H9 (cell line): Measurements from ENCODE around the gene TCFL5. TPM values are rescaled to one million over a fixed set of nuclear protein-coding genes. Genes with fewer than 3 reads are reported as not detected.

Source experiments
- DNase-seq: peaks from one replicate; pipeline ENCODE4 v3.0.0-alpha.2; 2017
- H2AFZ ChIP-seq: one replicate; pipeline ENCODE4 v1.6.1; 2013; ENCODE audit warnings: mild to moderate bottlenecking, low read length, control low read depth, moderate library complexity
- H2AK5ac ChIP-seq: 2 replicates; pipeline ENCODE4 v1.6.1; 2013; ENCODE audit warnings: low read length, control low read depth, mixed read lengths; ENCODE audit not compliant: insufficient read length
- H2BK120ac ChIP-seq: one replicate; pipeline ENCODE4 v1.6.1; 2013; ENCODE audit warnings: low read depth, mild to moderate bottlenecking, low read length, control low read depth, inconsistent platforms; ENCODE audit not compliant: poor library complexity, severe bottlenecking
- H2BK12ac ChIP-seq: 2 replicates; pipeline ENCODE4 v1.6.1; 2013; ENCODE audit warnings: low read length, control low read depth, mixed read lengths, low read depth; ENCODE audit not compliant: insufficient read length
- H2BK15ac ChIP-seq: 2 replicates; pipeline ENCODE4 v1.6.1; 2013; ENCODE audit warnings: low read depth, low read length, control low read depth
- H2BK20ac ChIP-seq: one replicate; pipeline ENCODE4 v1.6.1; 2013; ENCODE audit warnings: low read depth, mild to moderate bottlenecking, low read length, control low read depth, inconsistent platforms; ENCODE audit not compliant: poor library complexity, severe bottlenecking
- H2BK5ac ChIP-seq: 2 replicates; pipeline ENCODE4 v1.6.1; 2013; ENCODE audit warnings: low read length, control low read depth, mixed read lengths; ENCODE audit not compliant: insufficient read length
- H3K14ac ChIP-seq: 2 replicates; pipeline ENCODE4 v1.6.1; 2013; ENCODE audit warnings: low read length, control low read depth; ENCODE audit not compliant: insufficient read depth
- H3K18ac ChIP-seq: 2 replicates; pipeline ENCODE4 v1.6.1; 2013; ENCODE audit warnings: low read depth, mild to moderate bottlenecking, mixed read lengths, low read length, control low read depth; ENCODE audit not compliant: insufficient read length
- H3K23ac ChIP-seq: 2 replicates; pipeline ENCODE4 v1.6.1; 2013; ENCODE audit warnings: low read length, control low read depth, mixed read lengths, low read depth; ENCODE audit not compliant: insufficient read length
- H3K23me2 ChIP-seq: 2 replicates; pipeline ENCODE4 v1.6.1; 2013; ENCODE audit warnings: low read depth, mild to moderate bottlenecking, mixed read lengths, low read length, control low read depth; ENCODE audit not compliant: insufficient read length, poor library complexity, severe bottlenecking
- H3K27ac ChIP-seq: 2 replicates; pipeline ENCODE4 v1.5.1; 2013; ENCODE audit warnings: low read length, control low read depth, mixed read lengths, low read depth; ENCODE audit not compliant: insufficient read length
- H3K27me3 ChIP-seq: 2 replicates; pipeline ENCODE4 v1.6.1; 2013; ENCODE audit warnings: low read length, control low read depth, inconsistent platforms; ENCODE audit not compliant: insufficient read depth
- H3K4ac ChIP-seq: 2 replicates; pipeline ENCODE4 v1.6.1; 2013; ENCODE audit warnings: low read depth, mild to moderate bottlenecking, control low read depth, inconsistent platforms, low read length, moderate library complexity
- H3K4me1 ChIP-seq: 2 replicates; pipeline ENCODE4 v1.6.1; 2013; ENCODE audit warnings: low read length, control low read depth, inconsistent platforms; ENCODE audit not compliant: insufficient read depth
- H3K4me2 ChIP-seq: 2 replicates; pipeline ENCODE4 v1.6.1; 2013; ENCODE audit warnings: low read length, control low read depth, mixed read lengths; ENCODE audit not compliant: insufficient read length, insufficient read depth
- H3K56ac ChIP-seq: 2 replicates; pipeline ENCODE4 v1.6.1; 2013; ENCODE audit warnings: low read depth, mild to moderate bottlenecking, mixed read lengths, low read length, control low read depth; ENCODE audit not compliant: insufficient read length
- H3K79me1 ChIP-seq: 2 replicates; pipeline ENCODE4 v1.6.1; 2013; ENCODE audit warnings: low read depth, mild to moderate bottlenecking, moderate library complexity, low read length, control low read depth, inconsistent platforms; ENCODE audit not compliant: insufficient read depth, poor library complexity, severe bottlenecking
- H3K79me2 ChIP-seq: 2 replicates; pipeline ENCODE4 v1.6.1; 2013; ENCODE audit warnings: low read length, control low read depth, inconsistent platforms; ENCODE audit not compliant: insufficient read depth
- H3K9ac ChIP-seq: 2 replicates; pipeline ENCODE4 v1.6.1; 2013; ENCODE audit warnings: low read length, control low read depth, mixed read lengths; ENCODE audit not compliant: insufficient read length; ENCODE audit errors: extremely low read depth
- H3K9me3 ChIP-seq: one replicate; pipeline ENCODE4 v1.6.1; 2013; ENCODE audit warnings: low read depth, low read length, inconsistent platforms; ENCODE audit not compliant: control insufficient read depth
- H3T11ph ChIP-seq: one replicate; pipeline ENCODE4 v1.6.1; 2013; ENCODE audit warnings: mild to moderate bottlenecking, low read length, control low read depth, inconsistent platforms
- H4K20me1 ChIP-seq: one replicate; pipeline ENCODE4 v1.6.1; 2013; ENCODE audit not compliant: control insufficient read depth, insufficient read length, insufficient read depth
- H4K5ac ChIP-seq: 2 replicates; pipeline ENCODE4 v1.6.1; 2013; ENCODE audit warnings: low read depth, mild to moderate bottlenecking, mixed read lengths, low read length, control low read depth; ENCODE audit not compliant: insufficient read length
- H4K8ac ChIP-seq: replicated peaks from 2 replicates; pipeline ENCODE4 v1.6.1; 2013; ENCODE audit warnings: low read length, control low read depth, mixed read lengths, low read depth; ENCODE audit not compliant: insufficient read length
- H4K91ac ChIP-seq: 2 replicates; pipeline ENCODE4 v1.6.1; 2013; ENCODE audit warnings: low read depth, mild to moderate bottlenecking, moderate library complexity, mixed read lengths, low read length, control low read depth; ENCODE audit not compliant: insufficient read length
- H3K27ac Mint-ChIP-seq, 3 experiments: 2 replicates in 2 of 3; 3 replicates in 1 of 3; pipeline ENCODE4 v1.8.0; 2020 to 2021; ENCODE audit warnings: mixed read lengths in 3 of 3, mild to moderate bottlenecking in 1 of 3, moderate library complexity in 1 of 3
- H3K27me3 Mint-ChIP-seq: 2 replicates; pipeline ENCODE4 v1.8.0; 2021; ENCODE audit warnings: low read depth, mild to moderate bottlenecking, moderate library complexity, mixed read lengths
- H3K36me3 Mint-ChIP-seq, 3 experiments: 2 replicates in 2 of 3; 3 replicates in 1 of 3; pipeline ENCODE4 v1.8.0; 2020 to 2021; ENCODE audit warnings: low read depth in 3 of 3, mixed read lengths in 3 of 3; ENCODE audit not compliant: insufficient read depth in 1 of 3
- H3K4me1 Mint-ChIP-seq, 2 experiments: 2 replicates each; pipeline ENCODE4 v1.8.0; 2020; ENCODE audit warnings: mixed read lengths in 2 of 2
- H3K4me3 Mint-ChIP-seq, 2 experiments: 2 replicates in 1 of 2; 3 replicates in 1 of 2; pipeline ENCODE4 v1.8.0; 2020 to 2021; ENCODE audit warnings: mild to moderate bottlenecking in 2 of 2, mixed read lengths in 2 of 2, moderate library complexity in 1 of 2
- H3K9me3 Mint-ChIP-seq, 2 experiments: 2 replicates in 1 of 2; 3 replicates in 1 of 2; pipeline ENCODE4 v1.8.0; 2020; ENCODE audit warnings: mild to moderate bottlenecking in 2 of 2, mixed read lengths in 2 of 2, moderate library complexity in 1 of 2
- WGBS: extraction: QIAGEN DNeasy Blood & Tissue Kit; methylation state at CpG from one replicate; pipeline ENCODE4 v1.1.7; 2013; ENCODE audit warnings: missing lambda C conversion rate, low lambda C conversion rate, mixed read lengths; ENCODE audit not compliant: insufficient read length; ENCODE audit errors: extremely low coverage; 5-methylcytosine and 5-hydroxymethylcytosine counted together
- total RNA-seq: library from RNA; stranded (reverse); gene quantifications from 2 replicates; pipeline ENCODE4 v1.2.1, GENCODE V29; 2021
- TF ChIP-seq, protein P1 (sequence below): fragments of 200-600 bp; sonication (generic); conservative IDR thresholded peaks from 3 replicates; pipeline ENCODE4 v1.8.0; 2021; ENCODE audit warnings: antibody characterized with exemption, mild to moderate bottlenecking

The TCFL5 gene
- total RNA-seq, 1 experiment from 2014 or later: 16.4 TPM

GRCh38 chr20:62808211-62808865 lies 53.3 kb downstream of the TCFL5 start:
- H3K27ac ChIP-seq: no peak overlapping the region
- no peak overlapping the region for H4K8ac ChIP-seq
- H3K4me2 ChIP-seq: no peak overlapping the region
- no peaks in the 10 kb centered on the region for H3K27me3 ChIP-seq
- no peaks in the 10 kb centered on the region for H3K9me3 ChIP-seq
- no peaks in the 10 kb centered on the region for H3K23me2 ChIP-seq
- no peak overlapping the region for H3K14ac ChIP-seq
- no peak overlapping the region for H3K18ac ChIP-seq
- no peak overlapping the region for H2BK20ac ChIP-seq
- H3K23ac ChIP-seq: no peak overlapping the region
- no peak overlapping the region for H2BK120ac ChIP-seq
- Mint-ChIP-seq H3K4me3 (peak overlapping the region in 1 of 2 experiments; percentile 35; a peak in 1 of 5 replicates), H3K4me1 (peaks cover 10 to 16% of the 10 kb centered on the region in 2 experiments), H3K36me3 (peaks cover 4 to 28% (median 27%) of the 10 kb centered on the region in 3 experiments), H3K9me3 (no peaks in the 10 kb centered on the region), H3K27me3 (peaks cover 10% of the 10 kb centered on the region), H3K27ac (no peak overlapping the region)
- no peak overlapping the region for H2AK5ac ChIP-seq
- H3K79me2 ChIP-seq: no peaks in the 10 kb centered on the region
- no peaks in the 10 kb centered on the region; the same call in 1 of the 2 replicates for H3K4me1 ChIP-seq
- no peak overlapping the region for H3T11ph ChIP-seq
- H3K9ac ChIP-seq: no peak overlapping the region
- no peak overlapping the region for H2AFZ ChIP-seq
- no peak overlapping the region for H2BK15ac ChIP-seq
- TF ChIP-seq, protein P1, sequence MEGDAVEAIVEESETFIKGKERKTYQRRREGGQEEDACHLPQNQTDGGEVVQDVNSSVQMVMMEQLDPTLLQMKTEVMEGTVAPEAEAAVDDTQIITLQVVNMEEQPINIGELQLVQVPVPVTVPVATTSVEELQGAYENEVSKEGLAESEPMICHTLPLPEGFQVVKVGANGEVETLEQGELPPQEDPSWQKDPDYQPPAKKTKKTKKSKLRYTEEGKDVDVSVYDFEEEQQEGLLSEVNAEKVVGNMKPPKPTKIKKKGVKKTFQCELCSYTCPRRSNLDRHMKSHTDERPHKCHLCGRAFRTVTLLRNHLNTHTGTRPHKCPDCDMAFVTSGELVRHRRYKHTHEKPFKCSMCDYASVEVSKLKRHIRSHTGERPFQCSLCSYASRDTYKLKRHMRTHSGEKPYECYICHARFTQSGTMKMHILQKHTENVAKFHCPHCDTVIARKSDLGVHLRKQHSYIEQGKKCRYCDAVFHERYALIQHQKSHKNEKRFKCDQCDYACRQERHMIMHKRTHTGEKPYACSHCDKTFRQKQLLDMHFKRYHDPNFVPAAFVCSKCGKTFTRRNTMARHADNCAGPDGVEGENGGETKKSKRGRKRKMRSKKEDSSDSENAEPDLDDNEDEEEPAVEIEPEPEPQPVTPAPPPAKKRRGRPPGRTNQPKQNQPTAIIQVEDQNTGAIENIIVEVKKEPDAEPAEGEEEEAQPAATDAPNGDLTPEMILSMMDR: peak; percentile 92
- H4K91ac ChIP-seq: no peak overlapping the region
- H2BK12ac ChIP-seq: no peak overlapping the region
- no peaks in the 10 kb centered on the region for H4K20me1 ChIP-seq
- no peak overlapping the region for H3K56ac ChIP-seq
- H3K4ac ChIP-seq: no peak overlapping the region
- no peaks in the 10 kb centered on the region for H3K79me1 ChIP-seq
- DNase-seq: peak; percentile 82
- no peak overlapping the region for H4K5ac ChIP-seq
- no peak overlapping the region for H2BK5ac ChIP-seq
- WGBS: no CpG with 5 or more reads among the region's 21 CpGs
